GM21447 (cell line): ENCODE results near the gene RIN3.

Experiments
- ATAC-seq: cut with Tn5 transposase; IDR thresholded peaks from one replicate; pipeline ENCODE4 v1.9.1; 2021; ENCODE audit not compliant: unreplicated experiment

The RIN3 gene

DNA sequence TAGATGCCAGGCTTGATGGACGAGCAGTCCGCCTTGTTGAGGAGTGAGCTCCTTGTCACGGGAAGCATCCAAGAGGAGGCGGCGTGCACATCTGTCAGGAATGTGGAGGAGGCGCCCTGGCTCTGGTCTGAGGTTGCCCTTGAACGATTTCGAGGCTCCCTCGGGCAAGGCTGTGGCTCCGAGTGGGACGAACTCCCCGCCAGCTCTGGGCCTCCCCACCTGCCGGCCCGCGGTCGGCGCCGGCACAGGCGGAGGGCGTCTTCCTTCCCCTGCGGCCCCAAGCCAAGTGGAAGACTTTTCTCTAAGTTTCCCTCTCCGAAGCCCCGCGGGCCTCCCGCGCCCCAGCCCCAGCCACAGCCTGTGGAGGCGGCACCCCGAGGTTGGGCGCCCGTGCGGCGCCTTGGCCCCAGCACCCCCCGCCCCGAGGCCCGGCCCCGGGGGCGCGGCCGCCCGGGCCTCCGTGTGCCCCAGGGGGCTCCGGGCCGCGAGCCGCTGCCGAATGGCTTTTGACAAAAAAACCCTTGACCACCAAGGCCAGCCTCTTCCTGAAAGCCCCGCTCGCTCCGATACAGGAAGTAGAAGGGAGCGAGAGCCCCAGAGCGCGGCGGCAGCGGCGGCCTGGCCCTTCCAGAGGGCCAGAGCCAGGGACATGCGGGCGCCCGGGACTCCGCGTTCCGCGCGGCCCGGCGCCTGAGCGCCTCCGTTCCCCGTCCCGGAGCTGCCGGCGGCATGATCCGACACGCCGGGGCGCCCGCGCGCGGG, at the start of gene RIN3:
TSS of gene RIN3 (plus strand) at position 578 of the 762 bp plus-strand sequence. CDS start at position 730, 152 bp downstream.
- peak; percentile 62 for ATAC-seq

DNA sequence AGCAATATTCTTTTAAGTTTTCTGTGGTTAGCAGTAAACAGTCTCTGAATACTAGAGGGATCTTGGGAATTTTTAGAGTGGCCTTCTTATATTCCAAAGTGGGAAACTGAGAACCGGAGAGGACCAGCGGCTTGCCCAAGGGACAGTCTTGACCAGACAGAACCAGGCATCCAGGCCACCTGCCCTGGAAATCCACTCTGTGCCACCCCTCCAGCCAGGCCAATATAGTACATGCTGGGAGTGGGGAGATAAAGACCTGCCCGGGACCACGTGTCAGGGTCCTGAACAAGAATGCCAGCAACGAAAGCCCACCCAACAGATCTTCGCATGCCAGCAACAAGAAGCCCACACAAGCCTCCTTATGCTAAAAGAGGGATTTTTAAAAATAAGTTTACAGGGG, 49.4 kb upstream of the RIN3 start:
- no peak for ATAC-seq

GRCh38 chr14:92464716-92465115, 48.9 kb upstream of the RIN3 start:
- no peak for ATAC-seq

DNA sequence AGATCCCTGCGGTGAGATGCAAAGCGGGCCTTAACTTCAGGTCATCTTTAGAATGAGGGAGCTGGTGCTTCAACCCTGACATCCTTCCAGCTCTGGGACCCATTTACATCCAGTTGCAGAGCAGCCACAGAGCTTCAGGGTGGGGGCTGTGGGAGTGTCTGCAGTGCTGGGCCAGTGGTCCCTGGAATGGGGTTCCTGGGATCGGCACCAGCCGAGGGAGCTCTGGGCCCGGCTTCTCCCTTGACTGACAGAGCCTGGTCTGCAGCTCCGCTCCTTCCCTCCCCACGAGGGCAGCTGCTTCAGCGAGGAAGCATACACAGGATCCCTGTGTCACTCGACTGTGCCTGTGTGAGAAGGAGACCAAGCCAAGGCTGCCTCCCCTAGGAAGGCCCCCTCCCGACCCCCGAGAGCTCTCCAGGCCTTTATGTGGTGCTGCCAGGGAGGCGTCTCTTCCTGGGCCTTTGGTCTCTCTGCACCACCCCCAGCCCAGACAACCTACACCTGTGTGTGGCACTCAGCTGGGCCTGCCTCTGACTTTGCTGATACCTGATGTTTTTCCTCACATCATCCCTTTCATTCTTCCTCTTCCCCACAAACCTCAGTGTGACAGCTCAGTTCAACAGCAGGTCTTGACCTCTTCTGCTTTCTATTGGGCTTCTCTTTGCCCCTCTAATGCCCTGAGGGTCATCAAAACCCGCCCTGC, 48.1 kb upstream of the RIN3 start:
- ATAC-seq, result no peak

DNA sequence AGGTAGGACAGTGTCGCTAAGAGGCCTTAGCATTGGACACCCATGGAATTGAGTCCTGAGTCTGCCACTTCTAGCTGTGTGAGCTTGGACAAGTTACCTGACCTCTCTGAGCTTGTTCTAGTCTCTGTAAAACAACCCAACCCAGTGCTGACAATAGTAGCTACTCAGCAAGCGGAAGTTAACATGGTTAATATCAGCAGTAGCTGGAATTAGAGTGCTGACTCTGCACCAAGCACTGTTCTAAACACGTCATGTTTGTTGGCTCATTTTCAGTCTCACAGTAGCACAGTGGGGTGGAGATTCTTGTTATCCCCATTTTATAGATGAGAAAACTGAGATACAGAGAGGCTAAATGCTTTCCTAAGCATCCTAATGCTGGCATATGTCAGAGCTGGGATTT, 47.5 kb upstream of the RIN3 start:
- ATAC-seq, result no peak

DNA sequence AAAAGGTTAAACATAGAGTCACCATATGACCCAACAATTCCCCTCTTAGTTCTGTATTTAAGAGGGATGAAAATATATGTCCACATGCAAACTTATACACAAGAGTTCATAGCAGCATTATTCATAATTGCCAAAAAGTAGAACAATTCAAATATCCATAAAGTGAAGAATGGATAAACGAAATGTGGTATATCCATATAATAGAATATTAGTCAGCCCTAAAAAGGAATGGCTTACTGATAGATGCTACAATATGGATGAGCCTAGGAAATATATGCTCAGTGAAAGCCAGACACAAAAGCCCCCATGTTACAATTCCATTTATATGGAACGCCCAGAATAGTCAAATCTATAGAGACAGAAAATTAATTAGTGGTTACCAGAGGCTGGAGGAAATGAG, 44.1 kb upstream of the RIN3 start:
- no peak for ATAC-seq

- no peak for ATAC-seq
Observed at GRCh38 chr14:92470215-92470614, 43.4 kb upstream of the RIN3 start.

- no peak for ATAC-seq
Observed at GRCh38 chr14:92470811-92471210, 42.8 kb upstream of the RIN3 start.

DNA sequence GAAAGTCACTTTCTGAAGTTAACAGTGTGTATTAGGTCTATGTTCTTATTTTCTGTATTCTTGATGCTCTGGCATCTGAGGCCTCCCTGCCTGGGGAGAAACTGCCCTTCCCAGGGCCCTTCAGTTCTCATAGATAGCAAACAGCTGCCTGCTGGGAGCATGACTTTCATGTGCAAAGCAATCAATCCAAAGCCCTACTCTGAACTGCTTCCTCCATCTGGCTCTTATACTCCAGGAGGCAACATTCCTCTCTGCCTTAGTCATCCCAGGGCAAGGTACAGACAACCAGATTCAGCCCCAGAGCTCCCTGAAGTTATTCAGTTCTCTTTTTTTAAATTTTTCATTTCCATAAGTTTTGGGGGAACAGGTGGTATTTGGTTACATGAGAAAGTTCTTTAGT, 41.7 kb upstream of the RIN3 start:
- no peak for ATAC-seq

GRCh38 chr14:92472860-92473259, 40.7 kb upstream of the RIN3 start:
- ATAC-seq, result no peak

GRCh38 chr14:92473261-92473968, 40.2 kb upstream of the RIN3 start:
- no peak for ATAC-seq

DNA sequence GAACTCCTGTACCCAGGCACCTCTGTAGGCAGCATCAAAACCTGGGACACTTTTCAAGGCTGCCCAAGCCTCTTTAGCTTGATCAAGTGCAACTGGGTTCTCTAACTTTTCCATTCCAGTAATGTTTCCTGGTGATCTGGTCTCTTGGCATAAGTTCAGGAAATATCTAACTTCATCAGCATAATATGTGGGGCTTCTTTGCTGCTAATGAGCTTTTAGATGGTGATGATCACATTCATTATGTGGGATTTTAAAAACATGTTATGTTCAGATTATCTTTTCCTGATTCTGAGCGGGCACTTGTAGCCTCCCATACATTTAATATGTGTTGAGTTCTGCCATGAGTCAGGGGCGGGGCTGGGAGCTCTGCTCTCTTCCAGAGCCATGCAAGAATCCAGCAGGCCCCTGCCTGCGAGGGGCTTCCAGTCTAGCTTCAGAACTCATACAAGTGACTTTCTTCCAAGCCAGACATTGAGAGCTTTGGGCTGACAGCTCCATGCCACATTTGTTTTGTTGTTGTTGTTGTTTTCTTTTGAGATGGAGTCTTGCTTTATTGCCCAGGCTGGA, 39.5 kb upstream of the RIN3 start:
- ATAC-seq, result no peak

- no peak for ATAC-seq
Observed at GRCh38 chr14:92475037-92475436, 38.5 kb upstream of the RIN3 start.

- no peak for ATAC-seq
Observed at GRCh38 chr14:92475451-92476187, 38.0 kb upstream of the RIN3 start.

- no peak for ATAC-seq
Observed at GRCh38 chr14:92480856-92481255, 32.7 kb upstream of the RIN3 start.

DNA sequence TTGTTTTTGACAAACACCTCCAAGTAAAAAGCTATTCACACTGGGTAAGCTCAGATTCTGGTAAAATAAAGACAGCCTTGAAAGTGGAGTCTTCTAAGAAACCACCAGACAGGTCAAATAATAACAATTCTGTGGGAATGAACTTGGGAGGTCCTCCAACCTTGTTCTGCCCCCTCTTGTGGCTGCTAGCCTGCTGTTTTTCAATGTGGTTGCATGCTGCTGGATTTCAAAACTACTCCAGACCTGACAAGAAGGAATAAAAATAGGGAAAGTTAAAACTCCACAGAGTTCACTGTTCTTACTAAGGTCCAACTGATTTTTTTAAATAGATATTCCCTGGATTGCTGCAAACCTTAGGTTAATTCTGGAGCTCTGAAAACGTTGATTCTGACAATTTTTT, 32.2 kb upstream of the RIN3 start:
- no peak for ATAC-seq

- ATAC-seq, result no peak
Observed at GRCh38 chr14:92481811-92482555, 31.6 kb upstream of the RIN3 start.

DNA sequence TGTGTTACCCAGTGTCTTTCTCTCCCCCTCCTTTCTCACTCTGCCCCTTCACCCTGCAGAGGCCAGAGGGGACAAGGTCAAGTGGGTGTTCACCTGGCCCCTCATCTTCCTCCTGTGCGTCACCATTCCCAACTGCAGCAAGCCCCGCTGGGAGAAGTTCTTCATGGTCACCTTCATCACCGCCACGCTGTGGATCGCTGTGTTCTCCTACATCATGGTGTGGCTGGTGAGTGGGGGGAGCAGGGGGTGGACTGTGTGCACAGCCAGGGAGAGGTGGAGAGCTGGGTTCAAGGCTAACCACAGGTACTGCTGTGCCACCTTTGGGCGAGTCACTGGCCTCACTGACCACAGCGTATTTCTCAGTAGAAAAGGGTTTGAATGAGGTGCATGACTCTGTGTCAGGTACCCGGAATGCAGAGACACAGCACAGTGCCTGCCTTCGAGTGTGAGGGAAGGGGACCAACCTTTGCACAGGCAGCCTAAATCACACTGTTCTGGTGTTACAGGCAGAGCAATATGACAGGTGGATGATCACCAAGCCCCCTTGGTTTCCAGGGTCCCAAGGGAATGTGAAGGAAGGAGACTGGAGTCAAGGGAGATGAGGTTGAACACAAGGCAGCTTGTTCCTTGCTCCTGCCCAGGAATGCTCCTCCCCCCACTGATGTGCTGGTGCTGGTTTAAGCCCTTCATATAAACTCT, 30.8 kb upstream of the RIN3 start:
- ATAC-seq, result no peak

DNA sequence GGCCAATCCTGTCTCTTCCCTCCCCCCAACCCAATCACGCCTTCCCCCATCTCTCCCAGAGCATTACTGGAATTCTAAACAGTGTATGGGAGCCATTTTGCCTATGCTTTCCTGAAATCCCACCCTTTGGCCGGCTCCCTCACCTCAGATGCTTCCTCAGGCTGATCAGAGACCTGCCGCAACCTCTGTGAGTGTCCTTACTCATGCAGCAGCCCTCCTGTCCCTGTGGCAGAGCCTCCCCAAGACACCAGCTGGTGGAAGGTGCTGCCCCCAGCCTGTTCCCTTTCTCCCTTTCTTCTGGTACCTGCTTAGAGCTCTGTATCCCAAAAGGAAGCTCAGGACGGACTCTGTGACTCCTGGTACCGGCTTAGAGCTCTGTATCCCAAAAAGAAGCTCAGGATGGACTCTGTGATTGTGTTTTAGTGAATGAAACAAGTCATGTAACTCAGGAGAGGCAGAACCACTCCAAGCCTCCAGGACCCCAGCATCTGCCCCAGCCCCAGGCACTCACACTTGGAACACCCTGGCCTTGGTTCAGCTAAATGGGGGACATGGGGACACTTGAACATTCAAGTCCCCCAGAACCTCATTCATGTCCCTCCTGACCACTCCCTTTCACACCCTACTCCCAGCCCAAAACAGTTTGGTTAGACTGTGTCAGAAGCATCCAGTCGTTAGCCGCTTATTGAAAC, 29.3 kb upstream of the RIN3 start:
- ATAC-seq, result no peak
